Right lobe of liver (tissue), 4 donors: ENCODE measurements around the gene VSIG1.

Source experiments
- CTCF ChIP-seq, 4 donors: fragments of 200-600 bp in 3 of 4; fragments of 450-650 bp in 1 of 4; IDR thresholded peaks; one replicate each; pipeline versions ENCODE4 v1.5.1 to v1.8.0; 2016 to 2022; ENCODE audit warnings: antibody characterized with exemption in 4 of 4, mild to moderate bottlenecking in 2 of 4
- POLR2A ChIP-seq: fragments of 450-650 bp; IDR thresholded peaks from one replicate; pipeline ENCODE4 v1.6.1; 2017; ENCODE audit warnings: antibody characterized with exemption, mild to moderate bottlenecking
- donor health status: DM: no; HTN: no; CAD: no.
- donor health status: DM: no; HTN: no; CAD: no.
- donor health status: DM: no; HTN: yes; CAD: no.

GRCh38 chrX:108022491-108023089, 22.3 kb upstream of the VSIG1 start:
- TF ChIP-seq POLR2A: no peak
- no peak for TF ChIP-seq CTCF (IDR thresholded peaks at IDR 0.05)
